ENCODE data around the gene BTN2A1. TPM values are rescaled to one million over a fixed set of nuclear protein-coding genes. Genes with fewer than 3 reads are reported as not detected.
A peak's percentile ranks its signal among the peaks of the same experiment; 100 is the strongest.
"Not testable (repeated sequence)": the region's sequence is repeated elsewhere in the genome, so short reads cannot be mapped to it uniquely, and the experiment has no call there.

The BTN2A1 gene
- total RNA-seq, 1 donor from 2014 or later = 14.6 TPM

GRCh38 chr6:26459023-26459810 is 1.5 kb downstream of the BTN2A1 start:
- intact Hi-C loops (cut with micrococcal nuclease) = no loop called here
- ATAC-seq = no peak
- no peak for DNase-seq

GRCh38 chr6:26461353-26461752 is 3.6 kb downstream of the BTN2A1 start:
- ATAC-seq; DNase-seq; intact Hi-C loops (cut with micrococcal nuclease): not testable (repeated sequence)

- intact Hi-C loops (cut with micrococcal nuclease) = no loop called here
- no peak for ATAC-seq
- DNase-seq = no peak
Observed at GRCh38 chr6:26464014-26464413, 6.3 kb downstream of the BTN2A1 start.

GRCh38 chr6:26464416-26465131 is 6.8 kb downstream of the BTN2A1 start:
- intact Hi-C loops (cut with micrococcal nuclease) = no loop called here
- DNase-seq = no peak
- ATAC-seq = no peak

GRCh38 chr6:26465776-26466175 is 8.0 kb downstream of the BTN2A1 start:
- ATAC-seq = no peak
- DNase-seq = no peak
- intact Hi-C loops (cut with micrococcal nuclease) = no loop called here

GRCh38 chr6:26468829-26469228 is 11.1 kb downstream of the BTN2A1 start:
- DNase-seq (no peak), ATAC-seq (no peak)
- intact Hi-C loops (cut with micrococcal nuclease) = no loop called here

- DNase-seq = no peak
- ATAC-seq = no peak
- intact Hi-C loops (cut with micrococcal nuclease) = no loop called here
Observed at GRCh38 chr6:26470643-26471042, 12.9 kb downstream of the BTN2A1 start.

GRCh38 chr6:26471970-26472369 is 14.2 kb downstream of the BTN2A1 start:
- ATAC-seq (no peak), DNase-seq (no peak)
- intact Hi-C loops (cut with micrococcal nuclease) = no loop called here

GRCh38 chr6:26472549-26473290 is 15.0 kb downstream of the BTN2A1 start:
- DNase-seq = no peak
- no peak for ATAC-seq
- intact Hi-C loops (cut with micrococcal nuclease) = no loop called here

GRCh38 chr6:26473429-26473757 is 15.6 kb downstream of the BTN2A1 start:
- ATAC-seq (no peak), DNase-seq (no peak)
- intact Hi-C loops (cut with micrococcal nuclease) = no loop called here

GRCh38 chr6:26473758-26474438 is 16.1 kb downstream of the BTN2A1 start:
- DNase-seq = peak; percentile 73
- intact Hi-C loops (cut with micrococcal nuclease) = no loop called here
- peak; percentile 98 for ATAC-seq

- no peak for DNase-seq
- peak; percentile 27 for ATAC-seq
- intact Hi-C loops (cut with micrococcal nuclease) = no loop called here
Observed at GRCh38 chr6:26474439-26474881, 16.7 kb downstream of the BTN2A1 start.

- DNase-seq (no peak), ATAC-seq (no peak)
- intact Hi-C loops (cut with micrococcal nuclease) = no loop called here
Observed at GRCh38 chr6:26475823-26476729, 18.3 kb downstream of the BTN2A1 start.

- DNase-seq (no peak), ATAC-seq (no peak)
- intact Hi-C loops (cut with micrococcal nuclease) = no loop called here
Observed at GRCh38 chr6:26476896-26477295, 19.1 kb downstream of the BTN2A1 start.

- no peak for ATAC-seq
- no peak for DNase-seq
- intact Hi-C loops (cut with micrococcal nuclease) = no loop called here
Observed at GRCh38 chr6:26477426-26477825, 19.7 kb downstream of the BTN2A1 start.

- no peak for ATAC-seq
- DNase-seq = no peak
- intact Hi-C loops (cut with micrococcal nuclease) = no loop called here
Observed at GRCh38 chr6:26478100-26478984, 20.6 kb downstream of the BTN2A1 start.

- intact Hi-C loops (cut with micrococcal nuclease) = no loop called here
- DNase-seq (no peak), ATAC-seq (no peak)
Observed at GRCh38 chr6:26478985-26479278, 21.2 kb downstream of the BTN2A1 start.

GRCh38 chr6:26482338-26482737 is 24.6 kb downstream of the BTN2A1 start:
- ATAC-seq (no peak), DNase-seq (no peak)
- intact Hi-C loops (cut with micrococcal nuclease) = no loop called here
